ENCODE data around the gene FAM3B.

DNA sequence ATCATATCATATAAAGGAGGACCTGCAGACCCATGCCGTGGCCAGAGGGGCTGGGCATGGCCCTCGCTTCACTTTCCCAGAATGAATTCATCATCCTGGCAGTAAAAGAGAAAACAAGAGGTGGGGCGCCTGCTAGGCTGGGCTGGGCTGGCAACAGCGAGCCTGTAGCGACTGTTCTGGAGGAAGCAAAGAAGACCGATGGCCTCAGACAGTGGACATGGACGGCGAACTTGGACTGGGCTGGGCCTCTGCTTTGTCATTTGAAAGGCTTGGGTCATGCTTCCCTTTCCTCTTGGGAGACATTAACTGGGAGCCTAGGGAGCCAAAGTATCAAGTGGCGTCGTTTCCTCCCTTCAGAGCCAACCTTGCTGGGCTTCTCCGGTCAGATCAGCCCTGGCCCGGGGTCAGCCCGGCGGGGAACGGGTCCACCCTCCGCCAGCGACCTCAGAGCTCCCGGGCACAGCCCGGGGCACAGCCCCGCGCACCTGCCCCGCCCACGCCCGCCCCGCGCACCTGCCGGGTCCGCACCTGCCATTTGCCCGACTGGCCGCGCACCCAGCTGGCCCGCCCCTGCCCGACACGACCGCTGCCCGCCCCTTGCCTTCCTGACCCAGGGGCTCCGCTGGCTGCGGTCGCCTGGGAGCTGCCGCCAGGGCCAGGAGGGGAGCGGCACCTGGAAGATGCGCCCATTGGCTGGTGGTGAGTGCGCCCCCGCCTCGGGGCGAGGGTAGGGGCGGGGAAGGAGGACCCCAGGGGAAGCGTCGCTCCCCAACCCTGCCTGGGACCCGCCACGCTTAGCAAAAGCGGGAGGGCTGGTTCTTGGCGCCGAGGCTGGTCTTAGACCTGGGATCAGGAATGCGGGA lies at the start of gene FAM3B:
- TF ChIP-seq, protein P1, sequence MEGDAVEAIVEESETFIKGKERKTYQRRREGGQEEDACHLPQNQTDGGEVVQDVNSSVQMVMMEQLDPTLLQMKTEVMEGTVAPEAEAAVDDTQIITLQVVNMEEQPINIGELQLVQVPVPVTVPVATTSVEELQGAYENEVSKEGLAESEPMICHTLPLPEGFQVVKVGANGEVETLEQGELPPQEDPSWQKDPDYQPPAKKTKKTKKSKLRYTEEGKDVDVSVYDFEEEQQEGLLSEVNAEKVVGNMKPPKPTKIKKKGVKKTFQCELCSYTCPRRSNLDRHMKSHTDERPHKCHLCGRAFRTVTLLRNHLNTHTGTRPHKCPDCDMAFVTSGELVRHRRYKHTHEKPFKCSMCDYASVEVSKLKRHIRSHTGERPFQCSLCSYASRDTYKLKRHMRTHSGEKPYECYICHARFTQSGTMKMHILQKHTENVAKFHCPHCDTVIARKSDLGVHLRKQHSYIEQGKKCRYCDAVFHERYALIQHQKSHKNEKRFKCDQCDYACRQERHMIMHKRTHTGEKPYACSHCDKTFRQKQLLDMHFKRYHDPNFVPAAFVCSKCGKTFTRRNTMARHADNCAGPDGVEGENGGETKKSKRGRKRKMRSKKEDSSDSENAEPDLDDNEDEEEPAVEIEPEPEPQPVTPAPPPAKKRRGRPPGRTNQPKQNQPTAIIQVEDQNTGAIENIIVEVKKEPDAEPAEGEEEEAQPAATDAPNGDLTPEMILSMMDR (IDR thresholded peaks at IDR 0.05), result no peak
- no peak for TF ChIP-seq EP300 (IDR thresholded peaks at IDR 0.05; ENCODE audit: low read depth)
- TF ChIP-seq POLR2AphosphoS5 (IDR thresholded peaks at IDR 0.05), result no peak
- no peak for TF ChIP-seq POLR2A (IDR thresholded peaks at IDR 0.05)

Data from transverse colon (tissue), 4 donors.